Measurements from ENCODE around the gene XPOT. TPM values are rescaled to one million over a fixed set of nuclear protein-coding genes. Genes with fewer than 3 reads are reported as not detected.

XPOT gene
- total RNA-seq, 1 experiment from 2014 or later = 130 TPM

GRCh38 chr12:64404470-64405256, 471 bp downstream of the XPOT start:
- no peak overlapping the region for H3K56ac ChIP-seq (ENCODE audit: insufficient read length, low read depth, low read length)
- Mint-ChIP-seq H3K4me1 (peaks cover 17 to 34% of the 10 kb centered on the region in 2 experiments), H3K4me3 (peak overlapping the region; percentile 93 to 97), H3K27me3 (ENCODE audit: low read depth) (no peaks in the 10 kb centered on the region), H3K36me3 (ENCODE audit: insufficient read depth in 1 of 3, low read depth in 3 of 3) (peaks cover under 1 to 7% (median 1%) of the 10 kb centered on the region in 3 experiments; a peak in 5 of 7 replicates), H3K27ac (peak overlapping the region; percentile 98 to 99 (median 99)), H3K9me3 (0 out of 5 replicates have a peak, but pooled peaks cover 0 to 2% of the 10 kb centered on the region in 2 experiments)
- peak overlapping the region; percentile 69 for H4K91ac ChIP-seq (ENCODE audit: insufficient read length, low read depth, low read length)
- H3K4me1 ChIP-seq (ENCODE audit: insufficient read depth, low read length) = peaks cover 2% of the 10 kb centered on the region; the same call in 1 of the 2 replicates
- H3K4ac ChIP-seq (ENCODE audit: low read depth, low read length) = peak overlapping the region; percentile 31
- H2AFZ ChIP-seq (ENCODE audit: low read length) = no peak overlapping the region
- H3K4me2 ChIP-seq (ENCODE audit: insufficient read depth, insufficient read length, low read length) = peak overlapping the region; percentile 91
- H4K20me1 ChIP-seq (ENCODE audit: control insufficient read depth, insufficient read depth, insufficient read length) = no peaks in the 10 kb centered on the region
- H3K79me2 ChIP-seq (ENCODE audit: insufficient read depth, low read length) = peaks cover 21% of the 10 kb centered on the region; the same call in 1 of the 2 replicates
- DNase-seq = peak; percentile 53
- no peak overlapping the region for H4K8ac ChIP-seq (replicated peaks; ENCODE audit: insufficient read length, low read depth, low read length)
- TF ChIP-seq, protein P1, sequence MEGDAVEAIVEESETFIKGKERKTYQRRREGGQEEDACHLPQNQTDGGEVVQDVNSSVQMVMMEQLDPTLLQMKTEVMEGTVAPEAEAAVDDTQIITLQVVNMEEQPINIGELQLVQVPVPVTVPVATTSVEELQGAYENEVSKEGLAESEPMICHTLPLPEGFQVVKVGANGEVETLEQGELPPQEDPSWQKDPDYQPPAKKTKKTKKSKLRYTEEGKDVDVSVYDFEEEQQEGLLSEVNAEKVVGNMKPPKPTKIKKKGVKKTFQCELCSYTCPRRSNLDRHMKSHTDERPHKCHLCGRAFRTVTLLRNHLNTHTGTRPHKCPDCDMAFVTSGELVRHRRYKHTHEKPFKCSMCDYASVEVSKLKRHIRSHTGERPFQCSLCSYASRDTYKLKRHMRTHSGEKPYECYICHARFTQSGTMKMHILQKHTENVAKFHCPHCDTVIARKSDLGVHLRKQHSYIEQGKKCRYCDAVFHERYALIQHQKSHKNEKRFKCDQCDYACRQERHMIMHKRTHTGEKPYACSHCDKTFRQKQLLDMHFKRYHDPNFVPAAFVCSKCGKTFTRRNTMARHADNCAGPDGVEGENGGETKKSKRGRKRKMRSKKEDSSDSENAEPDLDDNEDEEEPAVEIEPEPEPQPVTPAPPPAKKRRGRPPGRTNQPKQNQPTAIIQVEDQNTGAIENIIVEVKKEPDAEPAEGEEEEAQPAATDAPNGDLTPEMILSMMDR (conservative IDR thresholded peaks at IDR 0.05) = no peak
- no peaks in the 10 kb centered on the region for H3K27me3 ChIP-seq (ENCODE audit: insufficient read depth, low read length)
- no peak overlapping the region for H2BK12ac ChIP-seq (ENCODE audit: insufficient read length, low read depth, low read length)
- H2BK5ac ChIP-seq (ENCODE audit: insufficient read length, low read length) = no peak overlapping the region
- peak overlapping the region; percentile 14 for H3K27ac ChIP-seq (ENCODE audit: insufficient read length, low read depth, low read length)
- H3K9ac ChIP-seq (ENCODE audit: extremely low read depth, insufficient read length, low read length) = peak overlapping the region; percentile 93
- H2BK20ac ChIP-seq (ENCODE audit: low read depth, low read length, poor library complexity, severe bottlenecking) = no peak overlapping the region
- H3K79me1 ChIP-seq (ENCODE audit: insufficient read depth, low read depth, low read length, poor library complexity, severe bottlenecking) = peaks cover 7% of the 10 kb centered on the region
- no peak overlapping the region for H2BK120ac ChIP-seq (ENCODE audit: low read depth, low read length, poor library complexity, severe bottlenecking)
- peak overlapping the region; percentile 95 for H3K18ac ChIP-seq (ENCODE audit: insufficient read length, low read depth, low read length)
- H3K23me2 ChIP-seq (ENCODE audit: insufficient read length, low read depth, low read length, poor library complexity, severe bottlenecking) = peaks cover 3% of the 10 kb centered on the region
- H3K9me3 ChIP-seq (ENCODE audit: control insufficient read depth, low read depth, low read length) = no peaks in the 10 kb centered on the region
- H3T11ph ChIP-seq (ENCODE audit: low read length) = no peak overlapping the region
- H3K23ac ChIP-seq (ENCODE audit: insufficient read length, low read depth, low read length) = no peak overlapping the region
- no peak overlapping the region for H2BK15ac ChIP-seq (ENCODE audit: low read depth, low read length)
- H2AK5ac ChIP-seq (ENCODE audit: insufficient read length, low read length) = no peak overlapping the region
- no CpG with 5 or more reads among the region's 78 CpGs for WGBS (ENCODE audit: extremely low coverage, insufficient read length, low lambda C conversion rate)
- peak overlapping the region; percentile 12 for H4K5ac ChIP-seq (ENCODE audit: insufficient read length, low read depth, low read length)
- peak overlapping the region; percentile 87 for H3K14ac ChIP-seq (ENCODE audit: insufficient read depth, low read length)
